KMS-11 (cell line): Measurements from ENCODE around the gene AFF3.

Source experiments
- H2AFZ ChIP-seq: fragments of 200-600 bp; sonication (generic); 2 replicates; pipeline ENCODE4 v1.6.1; 2016; ENCODE audit warnings: antibody characterized with exemption, mixed run types, low read depth
- H3K27ac ChIP-seq: fragments of 200-600 bp; sonication (generic); 2 replicates; pipeline ENCODE4 v1.6.1; 2016; ENCODE audit warnings: mild to moderate bottlenecking, mixed run types
- H3K27me3 ChIP-seq: fragments of 200-600 bp; sonication (generic); 2 replicates; pipeline ENCODE4 v1.6.1; 2017; ENCODE audit warnings: mild to moderate bottlenecking, low read depth, mixed run types, moderate library complexity; ENCODE audit not compliant: insufficient read depth
- H3K36me3 ChIP-seq: fragments of 200-600 bp; sonication (generic); 2 replicates; pipeline ENCODE4 v1.6.1; 2017; ENCODE audit warnings: mild to moderate bottlenecking, mixed run types; ENCODE audit not compliant: insufficient read depth
- H3K4me1 ChIP-seq: fragments of 200-600 bp; sonication (generic); 2 replicates; pipeline ENCODE4 v1.6.1; 2016; ENCODE audit warnings: mild to moderate bottlenecking, low read depth, mixed run types; ENCODE audit not compliant: poor library complexity, severe bottlenecking
- H3K4me2 ChIP-seq: fragments of 200-600 bp; sonication (generic); 2 replicates; pipeline ENCODE4 v1.7.0; 2016; ENCODE audit warnings: mild to moderate bottlenecking, mixed run types
- H3K4me3 ChIP-seq: fragments of 200-600 bp; sonication (generic); IDR thresholded peaks from 2 replicates; pipeline ENCODE4 v1.6.1; 2017; ENCODE audit warnings: low read depth, low read length, mixed read lengths; ENCODE audit not compliant: insufficient read depth
- H3K79me2 ChIP-seq: fragments of 200-600 bp; sonication (generic); 2 replicates; pipeline ENCODE4 v1.6.1; 2016; ENCODE audit warnings: low read depth, mixed run types; ENCODE audit not compliant: insufficient read depth
- H3K9ac ChIP-seq: fragments of 200-600 bp; sonication (generic); 2 replicates; pipeline ENCODE4 v1.6.1; 2016; ENCODE audit warnings: mild to moderate bottlenecking, mixed run types
- H4K20me1 ChIP-seq: fragments of 200-600 bp; sonication (generic); 2 replicates; pipeline ENCODE4 v1.6.1; 2016; ENCODE audit warnings: mild to moderate bottlenecking, mixed run types; ENCODE audit not compliant: insufficient read depth
- TF ChIP-seq, protein P1 (sequence below): fragments of 200-600 bp; sonication (generic); conservative IDR thresholded peaks from 2 replicates; pipeline ENCODE4 v1.6.1; 2017; ENCODE audit warnings: low read depth, mild to moderate bottlenecking, antibody characterized with exemption, low read length, moderate library complexity, mixed read lengths

AFF3 gene

DNA sequence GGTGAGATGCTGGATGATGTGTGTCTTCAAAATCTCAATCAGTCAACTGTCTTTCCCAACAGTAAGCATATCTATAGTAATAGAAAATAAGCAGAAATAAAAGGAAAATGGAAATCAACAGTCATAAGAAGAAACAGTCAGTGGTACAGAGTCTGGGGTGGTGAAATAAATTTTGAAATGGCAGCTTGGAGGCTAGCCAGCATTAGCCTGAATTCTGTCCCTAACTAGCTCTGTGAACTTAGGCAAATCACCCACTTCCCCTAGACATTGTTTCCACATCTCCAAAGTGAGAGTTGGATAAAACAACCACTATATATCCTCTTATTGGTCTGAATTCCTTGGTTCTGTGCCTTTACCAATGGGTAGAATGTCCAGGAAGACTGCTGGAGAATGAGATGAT lies 462.9 kb downstream of the AFF3 start:
- no peak overlapping the region for H3K4me3 ChIP-seq

DNA sequence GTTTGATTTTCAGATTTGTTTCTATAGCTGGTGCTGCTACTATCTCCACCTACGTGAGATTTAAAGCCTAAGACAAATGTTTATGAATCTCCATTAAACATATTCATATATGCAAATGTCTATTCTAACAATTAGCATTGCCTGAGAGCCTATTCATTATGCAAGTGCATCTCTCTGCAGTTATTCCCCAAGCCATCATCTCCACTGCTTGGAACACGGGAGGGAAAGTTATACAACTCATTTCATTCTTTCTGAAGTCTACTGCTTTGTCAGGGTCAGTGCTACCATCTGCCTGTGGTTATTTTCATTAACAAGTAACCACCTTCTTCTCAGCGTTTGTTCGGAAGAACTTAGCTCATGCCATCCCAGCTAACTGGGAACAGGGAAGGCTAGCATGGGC lies 463.8 kb downstream of the AFF3 start:
- Histone ChIP-seq H3K27ac (no peak overlapping the region), H3K79me2 (no peaks in the 10 kb centered on the region), H3K27me3 (no peaks in the 10 kb centered on the region)

More for the DNA sequence above, 462.9 kb downstream of the AFF3 start:
- Histone ChIP-seq H3K4me2 (no peak overlapping the region), H2AFZ (no peak overlapping the region), H4K20me1 (no peaks in the 10 kb centered on the region), H3K4me1 (no peaks in the 10 kb centered on the region), H3K9ac (no peak overlapping the region), H3K79me2 (no peaks in the 10 kb centered on the region), H3K27ac (no peak overlapping the region), H3K36me3 (no peaks in the 10 kb centered on the region), H3K27me3 (no peaks in the 10 kb centered on the region)
- TF ChIP-seq, protein P1, sequence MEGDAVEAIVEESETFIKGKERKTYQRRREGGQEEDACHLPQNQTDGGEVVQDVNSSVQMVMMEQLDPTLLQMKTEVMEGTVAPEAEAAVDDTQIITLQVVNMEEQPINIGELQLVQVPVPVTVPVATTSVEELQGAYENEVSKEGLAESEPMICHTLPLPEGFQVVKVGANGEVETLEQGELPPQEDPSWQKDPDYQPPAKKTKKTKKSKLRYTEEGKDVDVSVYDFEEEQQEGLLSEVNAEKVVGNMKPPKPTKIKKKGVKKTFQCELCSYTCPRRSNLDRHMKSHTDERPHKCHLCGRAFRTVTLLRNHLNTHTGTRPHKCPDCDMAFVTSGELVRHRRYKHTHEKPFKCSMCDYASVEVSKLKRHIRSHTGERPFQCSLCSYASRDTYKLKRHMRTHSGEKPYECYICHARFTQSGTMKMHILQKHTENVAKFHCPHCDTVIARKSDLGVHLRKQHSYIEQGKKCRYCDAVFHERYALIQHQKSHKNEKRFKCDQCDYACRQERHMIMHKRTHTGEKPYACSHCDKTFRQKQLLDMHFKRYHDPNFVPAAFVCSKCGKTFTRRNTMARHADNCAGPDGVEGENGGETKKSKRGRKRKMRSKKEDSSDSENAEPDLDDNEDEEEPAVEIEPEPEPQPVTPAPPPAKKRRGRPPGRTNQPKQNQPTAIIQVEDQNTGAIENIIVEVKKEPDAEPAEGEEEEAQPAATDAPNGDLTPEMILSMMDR: no peak

DNA sequence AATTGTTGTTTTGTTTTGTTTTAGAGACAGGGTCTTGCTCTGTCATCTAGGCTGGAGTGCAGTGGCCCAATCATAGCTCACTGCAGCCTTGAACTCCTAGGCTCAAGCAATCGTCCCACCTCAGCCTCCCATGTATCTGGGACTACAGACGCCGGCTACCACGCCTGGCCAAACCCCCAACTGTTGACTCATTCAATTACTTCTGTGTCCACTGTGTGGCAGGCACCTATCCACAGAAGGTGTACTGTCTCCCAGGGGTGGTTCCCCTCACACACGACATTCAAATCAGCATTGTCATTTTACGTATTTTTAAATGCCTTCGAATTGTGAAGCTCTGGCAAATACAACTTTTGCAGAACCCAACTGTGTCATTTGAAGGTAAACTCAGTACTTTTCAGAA lies 464.6 kb downstream of the AFF3 start:
- no peak overlapping the region for H3K9ac ChIP-seq
- H3K27ac ChIP-seq: no peak overlapping the region
- H3K36me3 ChIP-seq: no peaks in the 10 kb centered on the region
- no peaks in the 10 kb centered on the region for H4K20me1 ChIP-seq
- H3K4me3 ChIP-seq: no peak overlapping the region
- no peaks in the 10 kb centered on the region for H3K79me2 ChIP-seq
- no peaks in the 10 kb centered on the region for H3K4me1 ChIP-seq
- no peak overlapping the region for H2AFZ ChIP-seq
- TF ChIP-seq, protein P1: no peak
- H3K27me3 ChIP-seq: no peaks in the 10 kb centered on the region
- no peak overlapping the region for H3K4me2 ChIP-seq

More for the DNA sequence above, 463.8 kb downstream of the AFF3 start:
- H4K20me1 ChIP-seq: no peaks in the 10 kb centered on the region
- H3K4me2 ChIP-seq: no peak overlapping the region
- H3K9ac ChIP-seq: no peak overlapping the region
- no peaks in the 10 kb centered on the region for H3K4me1 ChIP-seq
- TF ChIP-seq, protein P1: no peak
- no peaks in the 10 kb centered on the region for H3K36me3 ChIP-seq
- H2AFZ ChIP-seq: no peak overlapping the region
- no peak overlapping the region for H3K4me3 ChIP-seq

DNA sequence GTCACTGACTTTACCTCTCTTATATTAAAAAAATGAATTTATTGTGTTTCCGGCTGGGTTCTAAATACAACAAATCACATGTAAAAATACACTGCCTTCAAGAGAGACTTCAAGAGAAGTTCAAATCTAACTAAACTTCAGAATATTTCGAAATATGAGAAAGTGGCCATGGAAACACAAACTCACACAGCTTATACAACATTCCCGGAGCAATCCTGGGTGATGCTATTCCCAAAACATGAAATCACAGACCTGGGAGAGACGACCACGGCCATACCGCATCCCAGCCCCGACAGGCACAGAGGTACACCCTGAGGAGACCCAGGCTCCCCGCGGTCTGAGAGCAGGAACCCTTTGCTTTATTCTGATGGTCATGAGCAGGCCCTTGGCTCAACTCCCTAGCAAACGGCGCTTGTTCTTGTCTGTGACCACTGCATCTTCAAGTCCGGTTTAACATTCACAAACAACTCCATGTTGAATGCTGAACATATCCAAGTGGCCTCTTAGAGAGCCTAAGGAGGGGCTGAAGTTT lies 467.2 kb downstream of the AFF3 start:
- no peak overlapping the region for H3K4me2 ChIP-seq
- no peak overlapping the region for H3K4me3 ChIP-seq
- TF ChIP-seq, protein P1: no peak
- H3K4me1 ChIP-seq: no peaks in the 10 kb centered on the region
- no peaks in the 10 kb centered on the region for H3K36me3 ChIP-seq
- no peaks in the 10 kb centered on the region for H3K79me2 ChIP-seq
- H2AFZ ChIP-seq: no peak overlapping the region
- H3K27me3 ChIP-seq: no peaks in the 10 kb centered on the region
- H4K20me1 ChIP-seq: no peaks in the 10 kb centered on the region
- H3K27ac ChIP-seq: no peak overlapping the region
- no peak overlapping the region for H3K9ac ChIP-seq

DNA sequence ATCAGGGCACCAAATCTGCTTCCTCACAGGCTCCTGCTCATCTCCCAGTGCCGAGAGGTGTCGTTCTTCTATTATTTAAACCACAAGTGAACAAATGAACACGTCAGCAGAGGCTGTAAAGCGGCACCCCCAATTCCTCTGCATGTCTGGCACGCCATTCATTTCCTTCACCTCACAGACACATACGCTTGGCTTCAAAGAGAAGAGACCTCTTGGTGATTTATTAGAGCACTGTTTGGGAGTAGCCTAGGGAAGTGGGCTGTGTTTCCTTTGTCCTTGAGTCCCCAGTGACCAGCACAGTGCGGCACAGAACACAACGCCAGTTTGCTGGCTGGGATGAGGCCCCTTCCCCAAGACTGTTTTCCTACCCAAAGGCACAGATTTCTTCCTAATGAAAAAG lies 468.3 kb downstream of the AFF3 start:
- H3K27me3 ChIP-seq: no peaks in the 10 kb centered on the region
- no peak overlapping the region for H3K9ac ChIP-seq
- H3K4me2 ChIP-seq: no peak overlapping the region
- TF ChIP-seq, protein P1: no peak
- H3K4me3 ChIP-seq: no peak overlapping the region
- H3K4me1 ChIP-seq: no peaks in the 10 kb centered on the region
- no peaks in the 10 kb centered on the region for H3K79me2 ChIP-seq
- H3K27ac ChIP-seq: no peak overlapping the region
- no peaks in the 10 kb centered on the region for H3K36me3 ChIP-seq
- no peaks in the 10 kb centered on the region for H4K20me1 ChIP-seq
- no peak overlapping the region for H2AFZ ChIP-seq
